DMS 273 treated with DMSO at 0.1 percent for 48 hours (cell line): ENCODE data around the gene BRSK1.
A peak's percentile ranks its signal among the peaks of the same experiment; 100 is the strongest.

ENCODE experiments used
- DNase-seq: peaks from one replicate; lab custom pipeline; 2025; lab: John Stamatoyannopoulos, UW

BRSK1 gene

GRCh38 chr19:55353356-55353802 lies 69.6 kb downstream of the BRSK1 start:
- DNase-seq = no peak

DNA sequence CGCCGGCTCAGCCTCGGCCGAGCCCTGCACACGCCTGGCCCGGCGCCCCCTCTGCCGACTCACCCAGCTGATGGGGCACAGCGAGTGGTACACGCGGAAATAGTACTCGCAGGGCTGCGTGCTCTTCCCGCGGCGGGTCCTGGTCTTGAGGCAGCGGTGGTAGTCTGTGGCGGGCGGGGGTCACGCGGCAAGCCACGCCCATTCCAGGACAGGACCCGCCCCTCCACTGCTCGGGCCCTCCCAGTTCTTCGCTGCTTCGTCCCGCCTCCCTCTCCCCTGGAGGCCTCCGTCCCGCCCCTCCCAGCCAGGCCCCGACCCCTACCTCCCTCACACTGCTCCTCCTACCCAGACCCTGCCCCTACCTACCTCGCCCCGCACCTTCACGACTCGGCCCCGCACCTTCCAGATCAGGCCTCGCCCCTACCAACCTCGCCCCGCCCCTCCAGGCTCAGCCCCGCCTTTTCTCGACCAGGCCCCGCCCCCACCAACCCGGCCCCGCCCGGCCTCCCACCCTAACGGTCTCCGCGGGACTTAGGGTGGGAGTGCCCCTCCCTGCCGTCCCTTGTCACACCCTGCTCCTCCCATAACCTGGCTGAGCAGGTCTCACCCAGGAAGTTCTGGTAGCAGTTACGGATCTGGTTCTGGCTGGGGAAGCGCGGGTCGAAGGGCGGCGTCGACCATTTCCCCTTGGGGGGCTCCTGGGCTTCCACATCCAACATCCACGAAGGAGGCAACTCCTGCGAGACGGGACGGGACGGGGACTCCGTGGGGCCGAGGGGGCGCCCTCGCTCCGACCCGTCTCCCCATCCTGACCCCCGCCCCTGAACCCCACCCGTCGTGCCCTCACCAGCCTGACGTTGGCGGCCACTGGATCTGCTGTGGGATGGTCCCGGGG lies 70.3 kb downstream of the BRSK1 start:
- no peak for DNase-seq

DNA sequence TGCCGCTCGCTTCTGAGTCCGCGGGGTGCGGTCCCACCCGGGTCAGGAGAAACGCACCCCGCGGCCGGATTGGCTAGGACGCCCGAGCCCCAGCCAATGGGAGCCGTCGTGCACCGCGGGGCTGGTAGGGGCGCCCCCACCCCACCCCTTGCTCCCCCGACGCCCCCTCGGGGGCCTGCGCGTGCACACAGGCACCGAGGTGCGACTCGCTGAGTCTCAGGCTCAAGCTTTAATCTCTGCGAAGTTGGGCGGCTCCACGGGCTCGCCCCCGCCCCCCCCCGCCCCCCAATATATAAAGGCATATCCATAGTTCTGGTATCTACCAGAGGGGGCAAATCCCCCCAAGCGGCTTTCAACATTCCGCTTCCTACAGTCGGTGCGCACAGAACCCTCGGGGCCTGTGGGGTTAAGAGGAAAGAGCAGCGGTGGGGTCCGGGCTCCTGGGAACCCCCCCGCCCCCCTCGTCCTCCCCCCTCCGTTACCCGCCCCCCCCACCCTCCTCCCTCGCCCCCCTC lies 71.0 kb downstream of the BRSK1 start, which contains the start of gene COX6B2:
TSS of gene COX6B2 (minus strand) at position 22 of the 515 bp plus-strand sequence. CDS start 198 bp downstream, outside the sequence.
- DNase-seq = no peak

GRCh38 chr19:55355213-55355821 lies 71.5 kb downstream of the BRSK1 start:
- DNase-seq = no peak

- DNase-seq = no peak
These were observed 74.7 kb downstream of the BRSK1 start for GRCh38 chr19:55358493-55358892.

DNA sequence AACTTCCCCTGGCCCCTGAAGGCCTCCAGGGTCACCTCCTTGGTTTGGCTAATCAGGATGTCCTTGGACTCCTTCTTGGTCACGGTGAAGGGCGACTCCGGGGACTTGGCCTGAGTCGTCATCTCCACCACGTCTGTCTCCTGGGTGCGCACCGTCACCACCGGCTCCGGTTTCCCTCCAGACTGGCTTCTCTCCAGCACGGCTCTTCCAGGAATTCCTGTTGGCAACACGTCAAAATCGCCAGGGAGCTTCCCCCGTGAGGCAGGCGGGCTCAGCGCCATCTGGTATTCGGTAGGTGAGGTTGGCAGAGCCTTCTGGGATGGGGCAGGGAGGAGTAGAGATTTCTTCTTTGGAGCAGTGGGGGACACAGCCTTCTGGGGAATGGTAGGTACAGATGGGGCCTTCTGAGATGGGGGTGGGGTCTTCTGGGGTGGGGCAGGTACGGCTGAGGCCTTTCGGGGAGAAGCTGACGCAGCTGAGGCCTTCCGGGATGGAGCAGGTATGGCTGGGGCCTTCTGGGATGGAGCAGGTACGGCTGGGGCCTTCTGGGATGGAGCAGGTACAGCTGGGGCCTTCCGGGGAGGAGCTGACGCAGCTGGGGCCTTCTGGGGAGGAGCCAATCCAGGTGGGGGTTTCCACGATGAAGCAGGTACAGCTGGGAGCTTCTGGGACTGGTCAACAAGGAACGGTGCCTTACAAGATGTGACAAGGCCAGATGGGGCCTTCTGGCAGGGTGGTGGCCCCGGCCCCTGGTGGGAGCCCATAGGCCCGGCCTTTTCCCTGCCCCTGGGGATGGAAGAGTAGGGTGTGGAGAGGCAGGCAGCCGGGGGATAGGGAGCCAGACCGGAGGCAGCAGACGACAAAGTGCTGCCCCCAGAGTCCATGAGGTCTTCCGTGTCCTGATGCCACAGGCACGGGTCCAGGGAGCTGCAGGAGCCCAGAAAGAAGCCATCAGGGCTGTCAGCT lies 75.4 kb downstream of the BRSK1 start:
- peak; percentile 81 for DNase-seq

DNA sequence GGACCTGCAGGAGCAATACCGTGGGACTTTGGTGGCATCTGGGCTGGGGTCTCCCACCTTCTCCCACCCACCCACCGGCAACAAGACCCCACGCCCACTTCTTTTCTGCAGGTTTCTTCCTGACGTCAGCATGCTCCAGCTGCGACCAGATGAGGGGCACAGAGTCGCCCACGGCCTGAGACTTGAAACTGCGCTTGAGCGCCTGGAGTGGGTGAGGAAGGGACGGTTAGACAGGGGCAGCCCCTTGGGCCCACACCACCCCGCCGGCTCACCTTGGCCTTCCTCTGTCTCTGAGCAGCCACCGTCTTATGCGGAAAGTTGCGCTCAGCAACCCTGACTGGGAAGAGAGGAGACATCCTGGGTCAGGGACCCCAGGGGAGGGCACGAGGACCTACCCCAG lies 77.1 kb downstream of the BRSK1 start:
- no peak for DNase-seq
